Uterus (tissue), 4 donors: Measurements from ENCODE around the gene ZBTB47. TPM values are rescaled to one million over a fixed set of nuclear protein-coding genes. Genes with fewer than 3 reads are reported as not detected.

Source experiments
- DNase-seq, 2 donors: peaks; one replicate each; pipeline ENCODE4 v3.0.0-alpha.2; 2019 to 2020
- H3K27ac ChIP-seq, 2 donors: fragments of 200-600 bp; sonication (generic); 1 replicate in 1 of 2; 2 replicates in 1 of 2; pipeline ENCODE4 v1.5.1; 2016 to 2018
- H3K27me3 ChIP-seq, 2 donors: fragments of 200-600 bp; sonication (generic); one replicate each; pipeline ENCODE4 v1.5.1; 2018 to 2019; ENCODE audit warnings: control low read depth in 1 of 2
- H3K36me3 ChIP-seq, 2 donors: fragments of 200-600 bp; sonication (generic); one replicate each; pipeline ENCODE4 v1.5.1; 2019; ENCODE audit warnings: control low read depth in 1 of 2
- H3K4me1 ChIP-seq, 2 donors: fragments of 200-600 bp; sonication (generic); one replicate each; pipeline ENCODE4 v1.5.1; 2018 to 2019; ENCODE audit warnings: control low read depth in 1 of 2
- H3K4me3 ChIP-seq, 2 donors: fragments of 200-600 bp; sonication (generic); 1 replicate in 1 of 2; 2 replicates in 1 of 2; pipeline ENCODE4 v1.5.1; 2018 to 2019; ENCODE audit warnings: mild to moderate bottlenecking in 1 of 2
- H3K9me3 ChIP-seq, 2 donors: fragments of 200-600 bp; sonication (generic); one replicate each; pipeline ENCODE4 v1.5.1; 2019; ENCODE audit warnings: control low read depth in 1 of 2
- CTCF ChIP-seq, 4 experiments: fragments of 200-600 bp in 2 of 4; fragments of 450-650 bp in 2 of 4; sonication (generic) in 2 of 4; IDR thresholded peaks; one replicate each; pipeline ENCODE4 v1.5.1; 2016 to 2019; ENCODE audit warnings: antibody characterized with exemption in 4 of 4, mild to moderate bottlenecking in 2 of 4, moderate library complexity in 1 of 4
- POLR2A ChIP-seq, 2 donors: fragments of 450-650 bp; IDR thresholded peaks; one replicate each; pipeline ENCODE4 v1.6.1; 2016; ENCODE audit warnings: antibody characterized with exemption in 2 of 2, mild to moderate bottlenecking in 1 of 2, moderate library complexity in 1 of 2
- intact Hi-C: fragments of 100-400 bp; cut with DNase I; formaldehyde crosslinking; loops from one replicate; pipeline ENCODE4 v1.15.1; 2023; ENCODE audit warnings: low total_unique reads
- total RNA-seq, 4 donors: library from RNA; depleted of rRNA in 3 of 4; stranded (reverse); fragments of >200 nt in 3 of 4; gene quantifications; one replicate each; pipeline versions ENCODE4 v1.1.0 to v1.2.4, GENCODE V29; 2014 to 2023
- donor health status: DM: yes; HTN: yes; CAD: no.

ZBTB47 gene
- total RNA-seq, 4 donors from 2014 or later, result 29.1 to 44.7 (median 32.1) TPM

- Histone ChIP-seq H3K9me3 (no peaks in the 10 kb centered on the region), H3K27ac (no peak overlapping the region), H3K4me1 (no peaks in the 10 kb centered on the region), H3K27me3 (no peaks in the 10 kb centered on the region), H3K4me3 (no peak overlapping the region), H3K36me3 (no peaks in the 10 kb centered on the region)
- DNase-seq, result no peak
- intact Hi-C loops, result no loop called here
- TF ChIP-seq POLR2A (IDR thresholded peaks at IDR 0.05) (no peak), CTCF (IDR thresholded peaks at IDR 0.05) (no peak)
These were observed 50.8 kb downstream of the ZBTB47 start for GRCh38 chr3:42704136-42704841.

GRCh38 chr3:42705058-42705767, 51.7 kb downstream of the ZBTB47 start:
- no peaks in the 10 kb centered on the region for H3K36me3 ChIP-seq
- TF ChIP-seq CTCF (IDR thresholded peaks at IDR 0.05), result no peak
- TF ChIP-seq POLR2A (IDR thresholded peaks at IDR 0.05), result no peak
- H3K9me3 ChIP-seq, result no peaks in the 10 kb centered on the region
- intact Hi-C loops, result no loop called here
- no peaks in the 10 kb centered on the region for H3K4me1 ChIP-seq
- H3K27ac ChIP-seq, result no peak overlapping the region
- no peak overlapping the region for H3K4me3 ChIP-seq
- H3K27me3 ChIP-seq, result no peaks in the 10 kb centered on the region
- DNase-seq, result no peak

GRCh38 chr3:42705962-42706585, 52.6 kb downstream of the ZBTB47 start:
- no peaks in the 10 kb centered on the region for H3K9me3 ChIP-seq
- intact Hi-C loops, result no loop called here
- H3K36me3 ChIP-seq, result no peaks in the 10 kb centered on the region
- no peaks in the 10 kb centered on the region for H3K4me1 ChIP-seq
- no peak overlapping the region for H3K4me3 ChIP-seq
- no peak for TF ChIP-seq POLR2A (IDR thresholded peaks at IDR 0.05)
- H3K27me3 ChIP-seq, result no peaks in the 10 kb centered on the region
- no peak overlapping the region for H3K27ac ChIP-seq
- no peak for DNase-seq

- intact Hi-C loops, result no loop called here
- TF ChIP-seq POLR2A (IDR thresholded peaks at IDR 0.05) (no peak), CTCF (IDR thresholded peaks at IDR 0.05) (no peak)
- no peaks in the 10 kb centered on the region for H3K36me3 ChIP-seq
- no peak for DNase-seq
- H3K9me3 ChIP-seq, result no peaks in the 10 kb centered on the region
- H3K27ac ChIP-seq, result no peak overlapping the region
- no peaks in the 10 kb centered on the region for H3K4me1 ChIP-seq
- no peaks in the 10 kb centered on the region for H3K27me3 ChIP-seq
- no peak overlapping the region for H3K4me3 ChIP-seq
These were observed 53.5 kb downstream of the ZBTB47 start for GRCh38 chr3:42706721-42707619.

GRCh38 chr3:42707620-42708355, 54.3 kb downstream of the ZBTB47 start:
- DNase-seq, result peak in 1 of 2 donors; percentile 3
- no peak overlapping the region for H3K27ac ChIP-seq
- intact Hi-C loops, result no loop called here
- H3K27me3 ChIP-seq, result no peaks in the 10 kb centered on the region
- H3K9me3 ChIP-seq, result no peaks in the 10 kb centered on the region
- H3K36me3 ChIP-seq, result no peaks in the 10 kb centered on the region
- TF ChIP-seq POLR2A (IDR thresholded peaks at IDR 0.05), result no peak
- TF ChIP-seq CTCF (IDR thresholded peaks at IDR 0.05), result no peak
- no peaks in the 10 kb centered on the region for H3K4me1 ChIP-seq
- no peak overlapping the region for H3K4me3 ChIP-seq
